MM.1S (cell line): ENCODE measurements around the gene MPP1.

Experiments
- DNase-seq: peaks from one replicate; pipeline ENCODE4 v3.0.0-alpha.2; 2015
- H2AFZ ChIP-seq: fragments of 300-600 bp; sonication (generic); 2 replicates; pipeline ENCODE4 v1.6.0; 2016; ENCODE audit warnings: antibody characterized with exemption, low read length
- H3F3A ChIP-seq: fragments of 300-600 bp; sonication (generic); 2 replicates; pipeline ENCODE4 v1.6.1; 2016; ENCODE audit warnings: mild to moderate bottlenecking, antibody characterized with exemption, low read length, moderate library complexity, mixed read lengths; ENCODE audit not compliant: insufficient read depth
- H3K27ac ChIP-seq: fragments of 300-600 bp; sonication (generic); 2 replicates; pipeline ENCODE4 v1.5.1; 2016; ENCODE audit warnings: mild to moderate bottlenecking, low read length
- H3K27me3 ChIP-seq: fragments of 300-600 bp; sonication (generic); replicated peaks from 2 replicates; pipeline ENCODE4 v1.6.0; 2016; ENCODE audit warnings: low read length; ENCODE audit not compliant: insufficient read depth
- H3K36me3 ChIP-seq: fragments of 300-600 bp; sonication (generic); replicated peaks from 2 replicates; pipeline ENCODE4 v1.6.1; 2016; ENCODE audit warnings: mild to moderate bottlenecking, low read length, mixed read lengths; ENCODE audit not compliant: insufficient read depth
- H3K4me1 ChIP-seq: fragments of 300-600 bp; sonication (generic); 2 replicates; pipeline ENCODE4 v1.6.1; 2016; ENCODE audit warnings: low read length, mixed read lengths
- H3K4me2 ChIP-seq: fragments of 300-600 bp; sonication (generic); 2 replicates; pipeline ENCODE4 v1.6.0; 2016; ENCODE audit warnings: low read depth, low read length
- H3K4me3 ChIP-seq: fragments of 300-600 bp; sonication (generic); 2 replicates; pipeline ENCODE4 v1.5.1; 2016; ENCODE audit warnings: low read length, mixed read lengths
- H3K79me2 ChIP-seq: fragments of 300-600 bp; sonication (generic); 2 replicates; pipeline ENCODE4 v1.6.1; 2016; ENCODE audit warnings: mixed run types, low read length, mixed read lengths
- H3K9ac ChIP-seq: fragments of 300-600 bp; sonication (generic); 2 replicates; pipeline ENCODE4 v1.6.1; 2016; ENCODE audit warnings: low read length, mixed read lengths
- H3K9me2 ChIP-seq: fragments of 300-600 bp; sonication (generic); replicated peaks from 2 replicates; pipeline ENCODE4 v1.6.1; 2016; ENCODE audit warnings: mild to moderate bottlenecking, low read length, mixed read lengths; ENCODE audit not compliant: insufficient read depth
- H3K9me3 ChIP-seq: fragments of 300-600 bp; sonication (generic); replicated peaks from 2 replicates; pipeline ENCODE4 v1.6.1; 2016; ENCODE audit warnings: mild to moderate bottlenecking, low read length, mixed read lengths; ENCODE audit not compliant: insufficient read depth
- H4K20me1 ChIP-seq: fragments of 300-600 bp; sonication (generic); 2 replicates; pipeline ENCODE4 v1.6.1; 2016; ENCODE audit warnings: mild to moderate bottlenecking, low read length, moderate library complexity, mixed read lengths; ENCODE audit not compliant: insufficient read depth
- EZH2 ChIP-seq: fragments of 300-600 bp; sonication (generic); optimal IDR thresholded peaks from 2 replicates; pipeline ENCODE3; 2017; ENCODE audit warnings: low read depth, mild to moderate bottlenecking, antibody characterized with exemption, low read length, mixed read lengths
- EZH2phosphoT487 ChIP-seq: fragments of 300-600 bp; sonication (generic); IDR thresholded peaks from 2 replicates; pipeline ENCODE4 v1.6.1; 2018; ENCODE audit warnings: antibody characterized with exemption, low read length
- TF ChIP-seq, protein P1 (sequence below): fragments of 300-600 bp; sonication (generic); IDR thresholded peaks from 2 replicates; pipeline ENCODE4 v1.5.1; 2016; ENCODE audit warnings: antibody characterized with exemption, low read length, mixed read lengths

Gene MPP1

DNA sequence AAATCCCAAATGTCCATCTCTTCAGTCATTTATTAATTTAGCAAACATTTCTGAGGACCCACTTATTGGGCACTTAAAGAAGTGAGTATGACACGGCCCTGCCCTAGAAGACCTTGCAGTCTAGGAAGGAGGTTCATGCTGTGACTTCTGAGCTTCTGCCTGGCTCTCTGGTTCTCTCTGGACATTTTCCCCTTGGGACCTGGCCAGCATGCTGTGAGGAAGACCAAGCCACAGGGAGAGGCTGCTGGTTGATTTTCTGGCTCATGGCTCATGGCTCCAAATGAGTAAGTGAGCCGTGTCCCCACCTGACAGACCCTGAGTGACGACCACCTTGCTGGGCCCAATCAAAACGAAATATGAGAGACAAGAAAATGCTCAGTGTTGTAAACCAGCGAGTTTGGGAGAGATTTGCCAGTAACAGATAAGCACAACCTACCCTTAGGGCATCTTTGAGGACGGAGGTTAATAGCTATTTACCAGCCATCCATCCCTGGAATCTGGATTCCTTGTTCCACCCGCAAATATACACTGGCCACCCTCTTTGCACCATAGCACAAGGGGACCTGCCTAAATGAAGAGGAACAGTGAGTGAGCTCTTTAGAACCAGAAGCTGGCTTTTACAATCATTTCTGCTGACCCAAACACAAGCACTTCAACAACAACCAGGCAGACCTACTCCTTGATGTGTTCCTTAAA is 876 bp downstream of the MPP1 start:
- H3K4me2 ChIP-seq: peak overlapping the region; percentile 56
- H2AFZ ChIP-seq: peak overlapping the region; percentile 84
- peak overlapping the region; percentile 81 for H3K4me3 ChIP-seq
- no peaks in the 10 kb centered on the region for H3K9me2 ChIP-seq
- peak overlapping the region; percentile 57; the same call in 1 of the 2 replicates for H3K9ac ChIP-seq
- H4K20me1 ChIP-seq: no peaks in the 10 kb centered on the region
- H3K36me3 ChIP-seq: no peaks in the 10 kb centered on the region
- no peak overlapping the region for H3K27ac ChIP-seq
- peaks cover 3% of the 10 kb centered on the region; the same call in 1 of the 2 replicates for H3K4me1 ChIP-seq
- DNase-seq: no peak
- H3K9me3 ChIP-seq: no peaks in the 10 kb centered on the region
- H3K27me3 ChIP-seq: no peaks in the 10 kb centered on the region
- no peak for TF ChIP-seq EZH2phosphoT487
- TF ChIP-seq, protein P1, sequence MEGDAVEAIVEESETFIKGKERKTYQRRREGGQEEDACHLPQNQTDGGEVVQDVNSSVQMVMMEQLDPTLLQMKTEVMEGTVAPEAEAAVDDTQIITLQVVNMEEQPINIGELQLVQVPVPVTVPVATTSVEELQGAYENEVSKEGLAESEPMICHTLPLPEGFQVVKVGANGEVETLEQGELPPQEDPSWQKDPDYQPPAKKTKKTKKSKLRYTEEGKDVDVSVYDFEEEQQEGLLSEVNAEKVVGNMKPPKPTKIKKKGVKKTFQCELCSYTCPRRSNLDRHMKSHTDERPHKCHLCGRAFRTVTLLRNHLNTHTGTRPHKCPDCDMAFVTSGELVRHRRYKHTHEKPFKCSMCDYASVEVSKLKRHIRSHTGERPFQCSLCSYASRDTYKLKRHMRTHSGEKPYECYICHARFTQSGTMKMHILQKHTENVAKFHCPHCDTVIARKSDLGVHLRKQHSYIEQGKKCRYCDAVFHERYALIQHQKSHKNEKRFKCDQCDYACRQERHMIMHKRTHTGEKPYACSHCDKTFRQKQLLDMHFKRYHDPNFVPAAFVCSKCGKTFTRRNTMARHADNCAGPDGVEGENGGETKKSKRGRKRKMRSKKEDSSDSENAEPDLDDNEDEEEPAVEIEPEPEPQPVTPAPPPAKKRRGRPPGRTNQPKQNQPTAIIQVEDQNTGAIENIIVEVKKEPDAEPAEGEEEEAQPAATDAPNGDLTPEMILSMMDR: no peak
- TF ChIP-seq EZH2: no peak
- H3K79me2 ChIP-seq: peaks cover 29% of the 10 kb centered on the region; the same call in 1 of the 2 replicates
- H3F3A ChIP-seq: no peaks in the 10 kb centered on the region

DNA sequence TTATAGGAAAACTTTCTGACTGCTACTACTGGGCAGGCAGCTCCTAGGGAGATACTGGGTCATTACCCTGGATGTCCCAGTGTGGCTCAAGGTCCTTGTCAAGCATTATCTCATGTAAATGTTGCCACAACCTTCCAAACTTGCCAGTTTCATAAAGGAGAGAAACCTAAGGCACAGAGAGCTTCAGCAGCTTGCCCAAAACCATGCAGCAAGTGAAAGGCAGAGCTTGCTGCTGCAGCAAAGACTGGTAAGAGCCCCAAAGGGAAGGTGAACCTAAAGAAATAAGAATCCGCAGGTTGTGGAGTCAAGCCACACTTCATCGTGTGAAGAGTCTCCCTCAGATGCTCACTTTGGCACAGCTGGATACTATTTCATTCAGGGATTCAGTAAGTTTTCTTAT is 2.3 kb downstream of the MPP1 start:
- H3K79me2 ChIP-seq: peaks cover 29% of the 10 kb centered on the region; the same call in 1 of the 2 replicates
- no peaks in the 10 kb centered on the region for H3F3A ChIP-seq
- no peak overlapping the region for H2AFZ ChIP-seq
- H4K20me1 ChIP-seq: no peaks in the 10 kb centered on the region
- H3K27me3 ChIP-seq: no peaks in the 10 kb centered on the region
- DNase-seq: no peak
- H3K4me3 ChIP-seq: no peak overlapping the region
- peaks cover 3% of the 10 kb centered on the region; the same call in 1 of the 2 replicates for H3K4me1 ChIP-seq
- no peak for TF ChIP-seq EZH2
- TF ChIP-seq EZH2phosphoT487: no peak
- TF ChIP-seq, protein P1: no peak
- no peak overlapping the region for H3K9ac ChIP-seq
- no peaks in the 10 kb centered on the region for H3K9me3 ChIP-seq
- H3K27ac ChIP-seq: no peak overlapping the region
- H3K4me2 ChIP-seq: no peak overlapping the region
- H3K36me3 ChIP-seq: no peaks in the 10 kb centered on the region
- no peaks in the 10 kb centered on the region for H3K9me2 ChIP-seq

DNA sequence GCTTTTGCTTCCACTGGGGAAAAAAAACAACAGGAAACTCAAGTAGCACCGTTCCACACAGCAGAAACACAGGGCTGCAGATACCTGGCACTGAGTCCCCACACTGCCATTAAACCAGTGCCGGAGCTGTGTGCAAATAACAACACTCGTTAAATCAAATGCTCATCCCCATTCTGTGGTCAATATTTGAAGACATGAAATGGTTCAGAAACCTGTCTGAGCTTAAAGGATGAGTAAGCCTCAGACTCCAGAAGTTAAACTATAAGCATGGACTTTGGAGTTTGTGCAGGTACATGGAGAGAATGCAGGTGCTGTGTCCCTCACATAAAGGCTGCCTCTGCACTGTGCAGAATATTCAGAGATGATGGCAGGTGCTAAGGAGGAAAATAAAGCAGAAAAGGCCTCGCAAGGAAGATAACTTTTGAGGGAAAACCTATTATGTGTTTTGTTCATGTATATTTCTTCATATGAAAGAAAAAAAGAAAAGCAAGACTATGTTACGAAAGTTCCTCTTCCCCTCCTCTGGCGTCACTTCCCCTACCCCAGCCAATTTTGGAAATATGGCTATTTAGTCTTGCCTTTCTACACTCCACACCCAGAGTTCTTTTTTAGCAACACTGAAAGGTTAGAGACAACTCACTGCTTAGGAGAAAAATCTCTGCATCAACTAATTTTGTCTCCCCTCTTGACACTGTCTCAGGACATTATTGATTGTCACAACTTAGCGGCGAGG is 4.6 kb downstream of the MPP1 start:
- no peak overlapping the region for H3K4me3 ChIP-seq
- no peak for DNase-seq
- TF ChIP-seq EZH2phosphoT487 (no peak), EZH2 (no peak)
- TF ChIP-seq, protein P1: no peak
- no peaks in the 10 kb centered on the region for H3K9me2 ChIP-seq
- no peaks in the 10 kb centered on the region for H3K9me3 ChIP-seq
- H2AFZ ChIP-seq: no peak overlapping the region
- H3K9ac ChIP-seq: no peak overlapping the region
- H3K4me2 ChIP-seq: no peak overlapping the region
- H4K20me1 ChIP-seq: no peaks in the 10 kb centered on the region
- no peaks in the 10 kb centered on the region; the same call in 1 of the 2 replicates for H3K4me1 ChIP-seq
- H3F3A ChIP-seq: no peaks in the 10 kb centered on the region
- H3K27ac ChIP-seq: no peak overlapping the region
- H3K27me3 ChIP-seq: no peaks in the 10 kb centered on the region
- no peaks in the 10 kb centered on the region for H3K36me3 ChIP-seq
- H3K79me2 ChIP-seq: peaks cover 32% of the 10 kb centered on the region; the same call in 1 of the 2 replicates
